Upper lobe of left lung (tissue), 4 donors: ENCODE measurements around the gene RNASEH2B.

Source experiments
- CTCF ChIP-seq, 6 experiments: fragments of 450-650 bp in 4 of 6; fragments of 200-600 bp in 2 of 6; sonication (generic) in 2 of 6; IDR thresholded peaks; one replicate each; pipeline ENCODE4 v1.5.1; 2016 to 2019; ENCODE audit warnings: antibody characterized with exemption in 6 of 6
- EP300 ChIP-seq, 4 donors: sonication (generic); formaldehyde crosslinking; IDR thresholded peaks; one replicate each; pipeline ENCODE4 v1.5.1; 2017; ENCODE audit warnings: antibody characterized with exemption in 4 of 4, control low read depth in 2 of 4
- POLR2A ChIP-seq, 4 donors: fragments of 450-650 bp; IDR thresholded peaks; one replicate each; pipeline ENCODE4 v1.5.1; 2016 to 2017; ENCODE audit warnings: antibody characterized with exemption in 4 of 4, mild to moderate bottlenecking in 2 of 4
- POLR2AphosphoS5 ChIP-seq, 2 donors: sonication (generic); formaldehyde crosslinking; IDR thresholded peaks; one replicate each; pipeline ENCODE4 v1.5.1; 2017; ENCODE audit warnings: antibody characterized with exemption in 2 of 2

GRCh38 chr13:50909605-50910484 lies at the start of gene RNASEH2B:
- peak in 4 of 6 experiments; percentile 12 to 30 (median 17) for TF ChIP-seq CTCF (IDR thresholded peaks at IDR 0.05)
- TF ChIP-seq POLR2AphosphoS5 (IDR thresholded peaks at IDR 0.05) = peak; percentile 51 to 59
- peak in 3 of 4 donors; percentile 34 to 82 (median 80) for TF ChIP-seq POLR2A (IDR thresholded peaks at IDR 0.05)
- TF ChIP-seq EP300 (IDR thresholded peaks at IDR 0.05) = no peak
